Small intestine (tissue), 7 donors: Measurements from ENCODE around the gene STMN3. TPM values are rescaled to one million over a fixed set of nuclear protein-coding genes. Genes with fewer than 3 reads are reported as not detected.

Source experiments
- DNase-seq, 2 donors: peaks; one replicate each; pipeline versions ENCODE4 v3.0.0 to v3.0.0-alpha.2; 2013
- FAIRE-seq: peaks from 2 replicates; lab custom pipeline; 2012; peaks lifted over from hg19 to GRCh38; lab: Jason Lieb, UNC
- H3K27ac ChIP-seq, 3 donors: one replicate each; pipeline ENCODE4 v1.5.1; 2013; ENCODE audit warnings: low read length in 2 of 3, mild to moderate bottlenecking in 2 of 3, control low read depth in 1 of 3, inconsistent platforms in 1 of 3, low read depth in 1 of 3, moderate library complexity in 1 of 3
- H3K27me3 ChIP-seq, 3 donors: one replicate each; pipeline ENCODE4 v1.6.1; 2013; ENCODE audit warnings: low read length in 3 of 3, inconsistent platforms in 1 of 3; ENCODE audit not compliant: control insufficient read depth in 3 of 3, insufficient read depth in 3 of 3
- H3K36me3 ChIP-seq, 3 donors: one replicate each; pipeline ENCODE4 v1.6.1; 2013; ENCODE audit warnings: low read length in 3 of 3, inconsistent platforms in 1 of 3, low read depth in 1 of 3, mild to moderate bottlenecking in 1 of 3, moderate library complexity in 1 of 3; ENCODE audit not compliant: control insufficient read depth in 3 of 3, insufficient read depth in 2 of 3
- H3K4me1 ChIP-seq, 3 donors: one replicate each; pipeline ENCODE4 v1.6.1; 2013; ENCODE audit warnings: low read length in 2 of 3, inconsistent platforms in 1 of 3, low read depth in 1 of 3, mild to moderate bottlenecking in 1 of 3, moderate library complexity in 1 of 3; ENCODE audit not compliant: control insufficient read depth in 3 of 3, insufficient read depth in 2 of 3
- H3K4me3 ChIP-seq, 3 donors: one replicate each; pipeline ENCODE4 v1.5.1; 2013; ENCODE audit warnings: low read length in 3 of 3, control low read depth in 1 of 3, inconsistent platforms in 1 of 3, low read depth in 1 of 3, mild to moderate bottlenecking in 1 of 3, moderate library complexity in 1 of 3
- H3K9me3 ChIP-seq, 2 donors: one replicate each; pipeline ENCODE4 v1.6.1; 2013; ENCODE audit warnings: low read depth in 1 of 2, low read length in 1 of 2; ENCODE audit not compliant: control insufficient read depth in 2 of 2, insufficient read depth in 1 of 2
- WGBS, 3 donors: extraction: QIAGEN DNeasy Blood & Tissue Kit; methylation state at CpG; one replicate each; pipeline ENCODE4 v1.1.7; 2013; 5-methylcytosine and 5-hydroxymethylcytosine counted together
- polyA plus RNA-seq, 4 donors: library from polyadenylated mRNA; stranded (reverse) in 3 of 4; unstranded in 1 of 4; fragments of 200-250 nt in 3 of 4; fragments of 120-200 nt in 1 of 4; gene quantifications; one replicate each; pipeline versions ENCODE4 v1.2.1 to v1.2.3, GENCODE V29; 2013
- donor health status: healthy with polysubstance abuse.
- donor health status: control.
- donor health status: control.
- donor health status: Bipolar disorder and iron deficiency.
- donor health status: healthy.

STMN3 gene
- polyA plus RNA-seq, 4 donors: 1.1 to 21.4 (median 5.2) TPM

DNA sequence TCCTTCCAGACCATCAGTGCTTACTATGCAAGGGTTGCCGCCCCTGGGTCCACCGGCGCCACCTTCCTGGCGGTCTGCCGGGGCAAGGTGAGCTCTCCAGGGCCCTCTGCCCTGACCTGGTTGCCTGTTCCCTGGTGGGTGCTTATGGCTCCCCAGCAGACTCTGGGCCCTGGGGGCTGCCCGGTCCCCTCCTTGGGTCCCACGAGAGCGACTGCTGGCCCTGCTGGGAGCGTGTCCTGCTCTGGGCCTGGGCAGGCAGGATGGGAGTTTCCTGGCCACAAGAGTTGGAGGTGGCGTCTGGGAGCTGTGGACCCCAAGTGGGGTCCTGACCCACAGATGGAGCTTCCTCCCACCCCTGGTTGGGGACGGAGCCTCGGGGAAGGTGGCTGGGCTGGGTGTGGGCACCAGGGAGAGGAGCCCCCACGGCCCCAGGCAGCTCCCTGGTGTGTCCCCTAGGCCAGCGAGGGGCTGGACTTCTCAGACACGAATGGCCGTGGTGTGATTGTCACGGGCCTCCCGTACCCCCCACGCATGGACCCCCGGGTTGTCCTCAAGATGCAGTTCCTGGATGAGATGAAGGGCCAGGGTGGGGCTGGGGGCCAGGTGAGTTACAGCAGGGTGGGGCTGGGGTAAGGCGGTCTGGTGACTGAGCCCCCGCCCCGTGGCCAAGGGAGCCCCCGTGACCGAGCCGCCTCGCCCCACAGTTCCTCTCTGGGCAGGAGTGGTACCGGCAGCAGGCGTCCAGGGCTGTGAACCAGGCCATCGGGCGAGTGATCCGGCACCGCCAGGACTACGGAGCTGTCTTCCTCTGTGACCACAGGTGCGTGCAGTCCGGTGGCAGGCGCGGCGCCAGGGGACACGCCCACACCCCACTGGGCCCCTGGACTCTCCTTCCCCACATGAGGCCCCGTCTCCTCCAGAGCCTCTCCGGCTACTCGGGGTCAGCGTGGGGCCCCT lies 36.1 kb upstream of the STMN3 start:
- Histone ChIP-seq H3K4me1 (peaks cover 4 to 16% (median 5%) of the 10 kb centered on the region in 3 donors), H3K4me3 (no peak overlapping the region), H3K27ac (peak overlapping the region in 1 of 3 donors; percentile 95), H3K36me3 (peaks cover 0 to 46% (median 2%) of the 10 kb centered on the region in 3 donors), H3K9me3 (no peaks in the 10 kb centered on the region), H3K27me3 (no peaks in the 10 kb centered on the region)
- FAIRE-seq: no peak
- no peak for DNase-seq
- WGBS, 3 donors: 47 to 89% (median 71%) methylated on average over 29 to 44 of the region's 44 CpGs

GRCh38 chr20:63688228-63689045 lies 35.2 kb upstream of the STMN3 start:
- Histone ChIP-seq H3K9me3 (no peaks in the 10 kb centered on the region), H3K4me1 (peaks cover 4 to 16% (median 5%) of the 10 kb centered on the region in 3 donors), H3K36me3 (peaks cover 0 to 42% (median 0%) of the 10 kb centered on the region in 3 donors), H3K27ac (peak overlapping the region in 1 of 3 donors; percentile 95), H3K4me3 (no peak overlapping the region), H3K27me3 (no peaks in the 10 kb centered on the region)
- 74 to 79% (median 77%) methylated on average over 26 to 31 of the region's 31 CpGs for WGBS, 3 donors
- DNase-seq: no peak
- FAIRE-seq: no peak

- Histone ChIP-seq H3K27me3 (no peaks in the 10 kb centered on the region), H3K9me3 (no peaks in the 10 kb centered on the region), H3K36me3 (peaks cover 0 to 43% (median 0%) of the 10 kb centered on the region in 3 donors), H3K4me1 (peaks cover 4 to 16% (median 5%) of the 10 kb centered on the region in 3 donors), H3K4me3 (no peak overlapping the region), H3K27ac (peak overlapping the region; percentile 42 to 95 (median 65))
- FAIRE-seq (no peak), DNase-seq (no peak)
- 88 to 93% (median 91%) methylated on average over 29 of the region's 29 CpGs for WGBS, 3 donors
Measured at GRCh38 chr20:63687419-63688178, 34.4 kb upstream of the STMN3 start.

DNA sequence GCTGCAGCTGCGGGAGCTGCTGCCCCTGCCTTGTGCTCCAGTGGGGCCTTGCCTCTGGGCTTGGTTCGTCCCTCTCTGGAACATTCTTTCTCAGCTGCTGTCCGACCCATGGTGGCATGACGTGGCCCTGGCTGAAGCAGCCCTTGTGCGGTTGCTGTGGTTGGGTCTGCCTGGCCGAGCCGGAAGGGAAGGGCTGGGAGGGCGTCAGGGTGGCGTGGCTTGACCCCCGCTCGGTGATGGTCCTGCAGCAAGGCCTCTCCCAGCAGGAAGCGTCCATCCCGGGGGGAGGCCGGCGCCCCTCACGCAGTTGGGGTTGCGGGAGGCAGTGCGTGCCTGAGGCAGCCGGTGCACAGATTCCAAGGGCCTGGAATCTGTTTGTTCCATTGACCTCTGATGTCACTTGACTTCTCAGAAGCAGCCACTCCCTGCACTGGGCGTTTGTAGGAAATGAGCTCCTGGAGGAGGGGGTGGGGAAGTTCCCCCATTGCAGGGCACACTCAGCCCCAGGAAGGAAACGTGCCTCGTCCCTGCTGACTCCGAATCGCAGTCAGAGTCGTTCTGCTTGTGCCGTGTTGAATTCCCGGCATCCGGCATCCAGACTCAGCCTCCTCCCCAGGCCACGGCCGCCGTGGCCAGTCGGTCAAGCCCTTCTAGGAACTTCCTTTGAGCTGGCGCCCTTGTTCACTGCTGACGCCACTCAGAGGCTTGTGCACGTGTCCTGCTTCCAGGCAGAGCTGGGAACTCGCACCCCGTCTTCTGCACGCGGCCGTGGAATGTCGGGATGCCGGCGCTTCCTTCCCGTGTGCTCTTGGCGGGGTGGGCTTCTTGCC lies 33.5 kb upstream of the STMN3 start:
- WGBS, 3 donors: 30 to 34% (median 33%) methylated on average over 45 of the region's 45 CpGs
- Histone ChIP-seq H3K4me3 (no peak overlapping the region), H3K27me3 (no peaks in the 10 kb centered on the region), H3K36me3 (peaks cover 0 to 46% (median 3%) of the 10 kb centered on the region in 3 donors), H3K9me3 (no peaks in the 10 kb centered on the region), H3K27ac (peak overlapping the region; percentile 53 to 95 (median 65)), H3K4me1 (peaks cover 4 to 16% (median 5%) of the 10 kb centered on the region in 3 donors)
- peak; percentile 87 to 89 for DNase-seq
- FAIRE-seq: no peak

- H3K4me1 ChIP-seq: peaks cover 4 to 16% (median 5%) of the 10 kb centered on the region in 3 donors
- H3K36me3 ChIP-seq: peaks cover 0 to 50% (median 3%) of the 10 kb centered on the region in 3 donors
- peak overlapping the region; percentile 53 to 95 (median 65) for H3K27ac ChIP-seq
- no peaks in the 10 kb centered on the region for H3K27me3 ChIP-seq
- H3K9me3 ChIP-seq: no peaks in the 10 kb centered on the region
- DNase-seq (no peak), FAIRE-seq (no peak)
- no peak overlapping the region for H3K4me3 ChIP-seq
- 81 to 84% (median 82%) methylated on average over 22 to 24 of the region's 24 CpGs for WGBS, 3 donors
Measured at GRCh38 chr20:63686094-63686491, 32.9 kb upstream of the STMN3 start.

DNA sequence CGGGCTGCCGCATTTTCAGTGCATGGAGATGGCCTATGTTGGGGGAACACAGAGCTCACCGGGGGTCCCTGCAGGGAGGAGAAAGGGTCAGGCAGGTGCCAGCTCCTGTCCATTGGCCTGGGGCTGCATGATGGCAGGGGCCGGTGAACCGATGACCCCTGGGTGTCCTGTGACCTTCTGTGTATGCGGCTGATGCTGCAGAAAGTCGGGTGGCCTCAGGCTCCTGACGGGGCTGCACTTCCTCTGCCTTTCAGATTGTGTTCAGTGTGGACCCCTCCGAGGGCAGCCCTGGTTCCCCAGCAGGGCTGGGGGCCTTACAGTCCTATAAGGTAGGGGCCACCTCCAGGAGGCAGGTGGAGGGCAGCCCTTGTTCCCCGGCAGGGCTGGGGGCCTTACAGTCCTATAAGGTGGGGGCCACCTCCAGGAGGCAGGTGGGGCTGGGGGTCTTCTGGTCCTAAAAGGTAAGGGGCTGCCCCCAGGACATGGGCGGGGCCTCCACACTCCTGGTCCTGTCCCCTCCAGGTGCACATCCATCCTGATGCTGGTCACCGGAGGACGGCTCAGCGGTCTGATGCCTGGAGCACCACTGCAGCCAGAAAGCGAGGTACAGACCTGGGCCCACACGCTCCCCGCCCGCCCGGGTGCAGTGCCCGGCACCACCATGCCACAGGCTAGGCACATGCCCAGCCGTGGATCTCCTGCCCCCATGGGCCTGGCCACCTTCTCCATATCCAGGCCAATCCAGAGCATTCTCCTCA lies 32.2 kb upstream of the STMN3 start:
- H3K4me1 ChIP-seq: peaks cover 4 to 16% (median 5%) of the 10 kb centered on the region in 3 donors
- peaks cover 0 to 56% (median 3%) of the 10 kb centered on the region in 3 donors for H3K36me3 ChIP-seq
- no peak overlapping the region for H3K4me3 ChIP-seq
- no peak for DNase-seq
- no peaks in the 10 kb centered on the region for H3K9me3 ChIP-seq
- 85 to 92% (median 91%) methylated on average over 21 of the region's 21 CpGs for WGBS, 3 donors
- no peaks in the 10 kb centered on the region for H3K27me3 ChIP-seq
- peak overlapping the region in 1 of 3 donors; percentile 95 for H3K27ac ChIP-seq
- FAIRE-seq: no peak
